ENCODE results near the gene TTC33. TPM values are rescaled to one million over a fixed set of nuclear protein-coding genes. Genes with fewer than 3 reads are reported as not detected.

The TTC33 gene
- total and polyA plus RNA-seq, 2 donors (not counting 1 experiment from before 2014, with no cell fraction given), result 2.1 to 15.8 TPM

- Histone ChIP-seq H3K79me2 (ENCODE audit: control insufficient read depth, insufficient read depth, low read length) (peaks cover 55% of the 10 kb centered on the region), H3K36me3 (replicated peaks in 1 of 2; ENCODE audit: control extremely low read depth in 1 of 2, control insufficient read depth in 1 of 2, extremely low read depth in 1 of 2, insufficient read depth in 2 of 2, low read length in 1 of 2) (no peaks in the 10 kb centered on the region), H3K9me3 (ENCODE audit: control extremely low read depth in 1 of 3, control insufficient read depth in 2 of 3, insufficient read depth in 1 of 3, low read length in 2 of 3) (no peaks in the 10 kb centered on the region), H3K4me1 (ENCODE audit: control insufficient read depth in 2 of 2, insufficient read depth in 2 of 2, low read length in 2 of 2) (peaks cover 10 to 13% of the 10 kb centered on the region in 2 donors), H3K9ac (ENCODE audit: low read length) (peak overlapping the region; percentile 89), H4K20me1 (ENCODE audit: control insufficient read depth, insufficient read depth, low read length, poor library complexity, severe bottlenecking) (peaks cover 12% of the 10 kb centered on the region), H3K4me2 (replicated peaks; ENCODE audit: low read depth, low read length, poor library complexity, severe bottlenecking) (peak overlapping the region; percentile 86), H3K4me3 (ENCODE audit: control extremely low read depth in 1 of 5, extremely low read depth in 1 of 5, insufficient read depth in 1 of 5, low read depth in 2 of 5, low read length in 4 of 5) (peak overlapping the region; percentile 78 to 100 (median 95)), H2AFZ (ENCODE audit: insufficient read depth, low read depth, low read length, poor library complexity, severe bottlenecking) (peak overlapping the region; percentile 96), H3K27me3 (replicated peaks in 1 of 4; ENCODE audit: control extremely low read depth in 1 of 4, control insufficient read depth in 3 of 4, insufficient read depth in 4 of 4, low read length in 3 of 4) (no peaks in the 10 kb centered on the region), H3K27ac (ENCODE audit: low read length in 2 of 2) (peak overlapping the region; percentile 77 to 92)
- DNase-seq (peak; percentile 79), ATAC-seq (ENCODE audit: low read depth) (peak; percentile 66)
- no peak overlapping the region for H3K27ac Mint-ChIP-seq
- ChIA-PET POLR2A (interaction anchor here (0.9 kb wide), 1 partner anchor 43 kb away, joined by 3 read pairs; the partner anchor contains the start of gene PRKAA1), CTCF (interaction anchor here (1.0 to 2.3 kb wide), 4 partner anchors 16 to 1042 kb away, joined by 3 to 6 read pairs (median 4); no protein-coding TSS in a partner anchor)
- 3% methylated on average over 4 of the region's 11 CpGs for whole genome bisulfite sequencing (ENCODE audit: insufficient coverage)
- TF ChIP-seq CTCF (IDR thresholded peaks at IDR 0.05) (peak; percentile 71), EZH2 (IDR thresholded peaks at IDR 0.05; ENCODE audit: borderline replicate concordance, insufficient read depth, low read depth, low read length, poor library complexity, severe bottlenecking) (no peak)
- intact Hi-C loops (cut with micrococcal nuclease), result loop anchor here (1.0 to 10.0 kb wide), 7 partner anchors 43 to 1681 kb away; partner anchors contain the start of genes PRKAA1, PTGER4, RICTOR and RIMOC1
- peaks cover 19% of the 10 kb centered on the region for H3K4me1 Mint-ChIP-seq
- H3K9me3 Mint-ChIP-seq (ENCODE audit: insufficient read depth), result no peaks in the 10 kb centered on the region
- H3K27me3 Mint-ChIP-seq, result no peaks in the 10 kb centered on the region
- no peak overlapping the region for H3K4me3 Mint-ChIP-seq
Observed at GRCh38 chr5:40755093-40755406, 711 bp downstream of the TTC33 start.

- intact Hi-C loops (cut with micrococcal nuclease), result loop anchor here (1.0 to 10.0 kb wide), 7 partner anchors 44 to 1680 kb away; partner anchors contain the start of genes PRKAA1, PTGER4, RICTOR and RIMOC1
- Histone ChIP-seq H3K79me2 (ENCODE audit: control insufficient read depth, insufficient read depth, low read length) (peaks cover 60% of the 10 kb centered on the region), H3K4me2 (replicated peaks; ENCODE audit: low read depth, low read length, poor library complexity, severe bottlenecking) (peak overlapping the region; percentile 86), H3K4me3 (ENCODE audit: control extremely low read depth in 1 of 5, extremely low read depth in 1 of 5, insufficient read depth in 1 of 5, low read depth in 2 of 5, low read length in 4 of 5) (peak overlapping the region; percentile 78 to 100 (median 95)), H4K20me1 (ENCODE audit: control insufficient read depth, insufficient read depth, low read length, poor library complexity, severe bottlenecking) (peaks cover 12% of the 10 kb centered on the region), H3K4me1 (ENCODE audit: control insufficient read depth in 2 of 2, insufficient read depth in 2 of 2, low read length in 2 of 2) (peaks cover 10 to 13% of the 10 kb centered on the region in 2 donors), H3K9ac (ENCODE audit: low read length) (peak overlapping the region; percentile 89), H3K36me3 (replicated peaks in 1 of 2; ENCODE audit: control extremely low read depth in 1 of 2, control insufficient read depth in 1 of 2, extremely low read depth in 1 of 2, insufficient read depth in 2 of 2, low read length in 1 of 2) (no peaks in the 10 kb centered on the region), H3K27me3 (replicated peaks in 1 of 4; ENCODE audit: control extremely low read depth in 1 of 4, control insufficient read depth in 3 of 4, insufficient read depth in 4 of 4, low read length in 3 of 4) (no peaks in the 10 kb centered on the region), H3K9me3 (ENCODE audit: control extremely low read depth in 1 of 3, control insufficient read depth in 2 of 3, insufficient read depth in 1 of 3, low read length in 2 of 3) (no peaks in the 10 kb centered on the region), H2AFZ (ENCODE audit: insufficient read depth, low read depth, low read length, poor library complexity, severe bottlenecking) (peak overlapping the region; percentile 96), H3K27ac (ENCODE audit: low read length in 2 of 2) (peak overlapping the region in 1 of 2 donors; percentile 92)
- Mint-ChIP-seq H3K27me3 (no peaks in the 10 kb centered on the region), H3K9me3 (ENCODE audit: insufficient read depth) (no peaks in the 10 kb centered on the region), H3K27ac (no peak overlapping the region), H3K4me3 (no peak overlapping the region), H3K4me1 (peaks cover 19% of the 10 kb centered on the region)
- ATAC-seq (ENCODE audit: low read depth), result no peak
- CTCF ChIA-PET, result interaction anchor here (1.0 to 2.3 kb wide), 4 partner anchors 17 to 1041 kb away, joined by 3 to 6 read pairs (median 4); no protein-coding TSS in a partner anchor
- no CpG with 5 or more reads among the region's 6 CpGs for WGBS (ENCODE audit: insufficient coverage)
- DNase-seq, result no peak
- TF ChIP-seq CTCF (IDR thresholded peaks at IDR 0.05) (no peak), EZH2 (IDR thresholded peaks at IDR 0.05; ENCODE audit: borderline replicate concordance, insufficient read depth, low read depth, low read length, poor library complexity, severe bottlenecking) (no peak)
- POLR2A ChIA-PET, result interaction anchor here (0.9 kb wide), 1 partner anchor 44 kb away, joined by 3 read pairs; the partner anchor contains the start of gene PRKAA1
Observed at GRCh38 chr5:40754381-40755092, 1.2 kb downstream of the TTC33 start.
